Measurements from ENCODE around the gene CSTPP1.

CSTPP1 gene

DNA sequence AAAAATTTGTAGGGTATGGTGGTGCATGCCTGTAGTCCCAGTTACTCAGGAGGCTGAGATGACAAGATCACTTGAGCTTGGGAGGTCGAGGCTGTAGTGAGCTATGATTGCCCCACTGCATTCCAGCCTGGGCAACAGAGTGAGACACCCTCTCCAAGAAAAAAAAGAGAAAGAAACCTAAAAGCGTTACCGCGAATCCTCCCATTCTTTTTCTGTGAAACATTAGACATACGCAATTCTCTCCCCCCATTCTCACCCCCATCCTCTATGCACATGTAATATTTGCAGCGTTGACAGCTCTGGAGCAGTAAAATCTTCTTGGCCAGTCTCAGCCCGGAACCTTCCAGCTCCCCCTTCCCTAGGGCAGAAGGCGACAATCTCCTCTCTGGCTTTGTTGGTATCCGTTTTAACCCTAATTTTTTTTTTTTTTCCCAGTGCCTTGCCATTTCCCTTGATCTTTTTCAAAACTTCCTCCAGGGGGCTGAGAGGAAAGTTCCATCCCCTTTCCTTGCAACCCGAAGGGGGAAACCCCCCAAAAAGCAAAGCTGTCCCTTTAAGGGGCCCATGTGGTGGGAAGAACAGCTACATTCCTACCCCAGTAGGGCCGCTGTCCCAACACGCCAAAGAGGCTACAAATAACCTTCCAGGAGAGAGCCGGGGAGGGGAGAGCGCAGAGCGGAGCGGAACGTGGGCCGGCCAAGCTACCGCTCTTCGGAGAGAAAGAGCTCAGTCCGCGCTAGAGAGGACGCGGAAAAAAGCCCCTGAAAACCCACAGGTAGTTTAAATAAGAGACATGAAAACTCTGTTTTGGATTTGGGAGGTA, 20.1 kb upstream of the CSTPP1 start:
- Histone ChIP-seq H3K23ac (ENCODE audit: low read length) (no peak overlapping the region), H3K27me3 (ENCODE audit: insufficient read depth, low read length) (no peaks in the 10 kb centered on the region), H2AFZ (ENCODE audit: insufficient read depth, low read length, poor library complexity) (peak overlapping the region; percentile 41), H3K4me3 (ENCODE audit: low read depth, low read length) (peak overlapping the region; percentile 4), H3K9ac (ENCODE audit: low read length) (no peak overlapping the region), H3K79me2 (ENCODE audit: control insufficient read depth, insufficient read depth, low read length, poor library complexity) (peaks cover 6% of the 10 kb centered on the region), H3K27ac (ENCODE audit: low read depth, low read length) (no peak overlapping the region), H3K79me1 (ENCODE audit: low read length) (peaks cover 4% of the 10 kb centered on the region), H3K14ac (ENCODE audit: low read length) (no peak overlapping the region), H4K8ac (ENCODE audit: low read depth, low read length) (peak overlapping the region; percentile 54), H3K4me2 (ENCODE audit: low read length) (peak overlapping the region; percentile 78), H2BK5ac (ENCODE audit: low read depth, low read length, poor library complexity) (no peak overlapping the region), H2BK120ac (ENCODE audit: insufficient read depth, low read length, poor library complexity) (no peak overlapping the region), H2BK12ac (ENCODE audit: low read length) (no peak overlapping the region), H3K9me3 (ENCODE audit: insufficient read depth, low read depth, low read length) (no peaks in the 10 kb centered on the region), H3K4me1 (ENCODE audit: control insufficient read depth in 1 of 2, insufficient read depth in 2 of 2, low read length in 2 of 2) (peaks cover 21 to 23% of the 10 kb centered on the region in 2 experiments), H2AK5ac (ENCODE audit: low read length) (no peak overlapping the region), H4K91ac (ENCODE audit: low read depth, low read length) (no peak overlapping the region), H4K12ac (ENCODE audit: low read depth, low read length) (no peak overlapping the region), H3K36me3 (ENCODE audit: control insufficient read depth in 1 of 2, insufficient read depth in 2 of 2, low read length in 2 of 2) (no peaks in the 10 kb centered on the region), H3K4ac (ENCODE audit: low read depth, low read length) (no peak overlapping the region), H3K18ac (ENCODE audit: low read length) (no peak overlapping the region)
- DNase-seq = peak; percentile 39 to 63
- WGBS (ENCODE audit: extremely low coverage, insufficient coverage, insufficient read length) = no CpG with 5 or more reads among the region's 24 CpGs

DNA sequence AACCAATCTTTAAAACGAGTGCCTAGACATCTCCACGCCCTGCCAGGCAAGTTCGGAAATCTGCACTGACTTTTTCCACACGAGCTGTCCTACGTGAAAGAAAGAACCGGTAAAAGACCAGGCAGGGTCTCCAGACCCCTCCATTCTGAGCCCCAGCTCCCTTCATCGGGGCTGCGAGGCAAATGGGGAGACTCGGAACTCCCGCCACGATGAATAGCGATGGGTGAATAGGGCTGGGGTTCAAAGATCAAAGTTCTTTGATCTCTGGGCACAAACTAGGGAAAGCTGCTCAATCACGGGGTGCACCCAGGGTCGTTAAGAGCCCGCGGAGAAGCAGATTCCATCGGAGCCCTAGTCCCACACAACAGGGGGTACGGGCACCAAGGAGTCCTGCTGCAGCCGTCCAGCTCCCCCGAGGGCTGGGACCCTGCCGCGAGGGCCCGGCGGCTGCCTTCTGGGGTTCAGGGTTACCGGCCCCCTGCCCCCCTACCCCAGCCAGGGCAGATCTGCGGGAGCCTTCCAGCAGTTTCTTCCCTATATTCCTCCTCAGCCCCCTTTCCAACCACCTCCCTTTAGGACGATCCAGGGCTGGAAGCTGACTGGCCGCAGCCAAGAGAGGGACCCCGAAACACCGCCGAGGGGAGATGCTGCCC, 19.3 kb upstream of the CSTPP1 start:
- no peaks in the 10 kb centered on the region for H3K9me3 ChIP-seq (ENCODE audit: insufficient read depth, low read depth, low read length)
- no peaks in the 10 kb centered on the region for H3K27me3 ChIP-seq (ENCODE audit: insufficient read depth, low read length)
- peak overlapping the region; percentile 17 for H3K4ac ChIP-seq (ENCODE audit: low read depth, low read length)
- no peak for DNase-seq
- H3K4me3 ChIP-seq (ENCODE audit: low read depth, low read length) = peak overlapping the region; percentile 76
- H3K36me3 ChIP-seq (ENCODE audit: control insufficient read depth in 1 of 2, insufficient read depth in 2 of 2, low read length in 2 of 2) = no peaks in the 10 kb centered on the region
- no peak overlapping the region for H3K27ac ChIP-seq (ENCODE audit: low read depth, low read length)
- H4K12ac ChIP-seq (ENCODE audit: low read depth, low read length) = peak overlapping the region; percentile 27
- peak overlapping the region; percentile 78 for H3K4me2 ChIP-seq (ENCODE audit: low read length)
- H3K4me1 ChIP-seq (ENCODE audit: control insufficient read depth in 1 of 2, insufficient read depth in 2 of 2, low read length in 2 of 2) = peaks cover 21 to 22% of the 10 kb centered on the region in 2 experiments
- peaks cover 6% of the 10 kb centered on the region for H3K79me2 ChIP-seq (ENCODE audit: control insufficient read depth, insufficient read depth, low read length, poor library complexity)
- H2BK5ac ChIP-seq (ENCODE audit: low read depth, low read length, poor library complexity) = no peak overlapping the region
- peak overlapping the region; percentile 17 for H4K8ac ChIP-seq (ENCODE audit: low read depth, low read length)
- peak overlapping the region; percentile 26 for H3K18ac ChIP-seq (ENCODE audit: low read length)
- peak overlapping the region; percentile 13 for H4K91ac ChIP-seq (ENCODE audit: low read depth, low read length)
- H3K23ac ChIP-seq (ENCODE audit: low read length) = no peak overlapping the region
- peak overlapping the region; percentile 41 for H2AFZ ChIP-seq (ENCODE audit: insufficient read depth, low read length, poor library complexity)
- H2BK120ac ChIP-seq (ENCODE audit: insufficient read depth, low read length, poor library complexity) = peak overlapping the region; percentile 25
- peaks cover 4% of the 10 kb centered on the region for H3K79me1 ChIP-seq (ENCODE audit: low read length)
- H2AK5ac ChIP-seq (ENCODE audit: low read length) = peak overlapping the region; percentile 24
- H3K14ac ChIP-seq (ENCODE audit: low read length) = peak overlapping the region; percentile 20
- H2BK12ac ChIP-seq (ENCODE audit: low read length) = peak overlapping the region; percentile 30
- peak overlapping the region; percentile 14 for H3K9ac ChIP-seq (ENCODE audit: low read length)
- WGBS (ENCODE audit: extremely low coverage, insufficient coverage, insufficient read length) = no CpG with 5 or more reads among the region's 31 CpGs

DNA sequence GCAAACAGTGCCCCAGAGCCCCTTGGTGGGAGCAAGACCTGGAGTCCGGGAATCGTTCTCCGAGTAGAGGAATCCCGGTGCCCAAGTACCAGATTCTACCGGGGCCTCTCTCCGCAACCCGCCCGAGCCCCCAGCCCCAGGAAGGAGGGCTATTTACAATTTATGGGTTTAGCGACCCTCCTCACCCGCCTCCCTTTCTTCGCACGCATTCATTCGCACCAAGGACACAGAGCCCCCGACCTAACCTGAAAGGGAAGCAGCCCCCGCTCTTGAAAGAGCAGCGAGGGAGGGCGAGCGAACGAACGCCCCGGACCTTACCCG, 18.8 kb upstream of the CSTPP1 start:
- Histone ChIP-seq H3K9ac (ENCODE audit: low read length) (peak overlapping the region; percentile 14), H4K91ac (ENCODE audit: low read depth, low read length) (no peak overlapping the region), H3K9me3 (ENCODE audit: insufficient read depth, low read depth, low read length) (no peaks in the 10 kb centered on the region), H3K14ac (ENCODE audit: low read length) (peak overlapping the region; percentile 20), H2BK5ac (ENCODE audit: low read depth, low read length, poor library complexity) (no peak overlapping the region), H3K27ac (ENCODE audit: low read depth, low read length) (no peak overlapping the region), H3K79me2 (ENCODE audit: control insufficient read depth, insufficient read depth, low read length, poor library complexity) (peaks cover 6% of the 10 kb centered on the region), H3K4ac (ENCODE audit: low read depth, low read length) (no peak overlapping the region), H2BK120ac (ENCODE audit: insufficient read depth, low read length, poor library complexity) (no peak overlapping the region), H3K4me3 (ENCODE audit: low read depth, low read length) (peak overlapping the region; percentile 76), H2AFZ (ENCODE audit: insufficient read depth, low read length, poor library complexity) (peak overlapping the region; percentile 26), H2BK12ac (ENCODE audit: low read length) (no peak overlapping the region), H3K4me1 (ENCODE audit: control insufficient read depth in 1 of 2, insufficient read depth in 2 of 2, low read length in 2 of 2) (peaks cover 17 to 18% of the 10 kb centered on the region in 2 experiments), H3K36me3 (ENCODE audit: control insufficient read depth in 1 of 2, insufficient read depth in 2 of 2, low read length in 2 of 2) (no peaks in the 10 kb centered on the region), H3K18ac (ENCODE audit: low read length) (no peak overlapping the region), H3K27me3 (ENCODE audit: insufficient read depth, low read length) (no peaks in the 10 kb centered on the region), H4K12ac (ENCODE audit: low read depth, low read length) (peak overlapping the region; percentile 27), H3K23ac (ENCODE audit: low read length) (no peak overlapping the region), H3K79me1 (ENCODE audit: low read length) (peaks cover 4% of the 10 kb centered on the region), H4K8ac (ENCODE audit: low read depth, low read length) (peak overlapping the region; percentile 17), H3K4me2 (ENCODE audit: low read length) (peak overlapping the region; percentile 78), H2AK5ac (ENCODE audit: low read length) (no peak overlapping the region)
- WGBS (ENCODE audit: extremely low coverage, insufficient coverage, insufficient read length) = no CpG with 5 or more reads among the region's 22 CpGs
- no peak for DNase-seq

DNA sequence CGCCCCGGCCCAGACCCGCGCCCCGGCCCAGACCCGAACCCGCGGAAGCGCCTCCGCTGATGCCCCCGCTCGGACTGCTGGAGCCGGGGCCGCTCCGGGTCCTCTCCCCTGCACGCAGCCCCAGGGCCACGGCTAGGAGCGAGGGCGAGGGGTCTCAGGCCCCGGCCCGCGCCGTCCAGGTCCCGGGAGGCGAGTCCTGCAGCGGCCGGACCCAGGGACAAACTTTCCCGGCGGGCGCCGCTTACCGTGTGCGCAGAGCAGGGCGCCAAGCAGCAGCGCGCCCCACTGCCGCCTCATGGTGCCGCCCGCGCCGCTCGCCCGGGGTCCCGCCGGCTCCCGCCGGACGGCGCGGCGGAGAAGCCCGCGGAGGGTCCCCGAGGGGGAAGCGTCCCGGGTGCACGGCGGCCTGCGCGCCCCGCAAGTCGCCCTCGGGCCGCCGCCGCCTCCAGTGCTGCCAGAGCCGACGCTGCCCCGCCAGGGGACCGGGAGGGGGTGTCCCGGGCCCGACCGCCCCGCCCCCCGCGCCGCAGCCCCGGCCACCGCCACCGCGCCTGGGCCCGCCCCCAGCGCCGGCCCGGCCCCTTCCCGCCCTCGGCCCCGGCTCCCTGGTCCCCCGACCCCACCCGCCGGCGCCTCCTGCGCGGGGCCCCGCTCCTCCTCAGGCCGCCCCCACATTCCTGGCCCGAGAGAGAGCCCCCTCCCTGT, 18.3 kb upstream of the CSTPP1 start, which contains the start of gene LRP4:
Gene LRP4, minus strand, starts transcription at position 468 of the 705 bp plus-strand sequence. Its CDS starts 171 bp downstream, at position 297.
- H4K12ac ChIP-seq (ENCODE audit: low read depth, low read length) = peak within 1 kb of the TSS; percentile 27
- no peak within 1 kb of the TSS for H3K23ac ChIP-seq (ENCODE audit: low read length)
- no peaks in the 10 kb centered on the region for H3K27me3 ChIP-seq (ENCODE audit: insufficient read depth, low read length)
- H3K9me3 ChIP-seq (ENCODE audit: insufficient read depth, low read depth, low read length) = no peaks in the 10 kb centered on the region
- H4K91ac ChIP-seq (ENCODE audit: low read depth, low read length) = peak within 1 kb of the TSS; percentile 23
- peak within 1 kb of the TSS; percentile 25 for H2BK120ac ChIP-seq (ENCODE audit: insufficient read depth, low read length, poor library complexity)
- H3K79me2 ChIP-seq (ENCODE audit: control insufficient read depth, insufficient read depth, low read length, poor library complexity) = peaks cover 6% of the 10 kb centered on the region
- peak within 1 kb of the TSS; percentile 20 for H3K14ac ChIP-seq (ENCODE audit: low read length)
- H3K36me3 ChIP-seq (ENCODE audit: control insufficient read depth in 1 of 2, insufficient read depth in 2 of 2, low read length in 2 of 2) = no peaks in the 10 kb centered on the region
- H2BK5ac ChIP-seq (ENCODE audit: low read depth, low read length, poor library complexity) = no peak within 1 kb of the TSS
- H3K18ac ChIP-seq (ENCODE audit: low read length) = peak within 1 kb of the TSS; percentile 17
- peak within 1 kb of the TSS; percentile 31 for H3K9ac ChIP-seq (ENCODE audit: low read length)
- H2AFZ ChIP-seq (ENCODE audit: insufficient read depth, low read length, poor library complexity) = peak within 1 kb of the TSS; percentile 88
- H3K4me1 ChIP-seq (ENCODE audit: control insufficient read depth in 1 of 2, insufficient read depth in 2 of 2, low read length in 2 of 2) = peaks cover 12 to 13% of the 10 kb centered on the region in 2 experiments
- H3K4me2 ChIP-seq (ENCODE audit: low read length) = peak within 1 kb of the TSS; percentile 78
- H2BK12ac ChIP-seq (ENCODE audit: low read length) = peak within 1 kb of the TSS; percentile 56
- peak within 1 kb of the TSS; percentile 76 for H3K4me3 ChIP-seq (ENCODE audit: low read depth, low read length)
- peaks cover 4% of the 10 kb centered on the region for H3K79me1 ChIP-seq (ENCODE audit: low read length)
- DNase-seq = peak in 1 of 2 donors; percentile 13
- peak within 1 kb of the TSS; percentile 20 for H3K4ac ChIP-seq (ENCODE audit: low read depth, low read length)
- H2AK5ac ChIP-seq (ENCODE audit: low read length) = peak within 1 kb of the TSS; percentile 24
- no peak within 1 kb of the TSS for H3K27ac ChIP-seq (ENCODE audit: low read depth, low read length)
- H4K8ac ChIP-seq (ENCODE audit: low read depth, low read length) = peak within 1 kb of the TSS; percentile 17
- no CpG with 5 or more reads among the region's 97 CpGs for WGBS (ENCODE audit: extremely low coverage, insufficient coverage, insufficient read length)
